NCI-H345 treated with DMSO at 0.1 percent for 48 hours (cell line): ENCODE data around the gene GPR31.
A peak's percentile ranks its signal among the peaks of the same experiment; 100 is the strongest.

Experiments
- DNase-seq: peaks from one replicate; lab custom pipeline; 2025; ENCODE audit not compliant: unreplicated experiment; lab: John Stamatoyannopoulos, UW

The GPR31 gene

GRCh38 chr6:167140589-167141474 is 16.9 kb downstream of the GPR31 start:
- DNase-seq: no peak

DNA sequence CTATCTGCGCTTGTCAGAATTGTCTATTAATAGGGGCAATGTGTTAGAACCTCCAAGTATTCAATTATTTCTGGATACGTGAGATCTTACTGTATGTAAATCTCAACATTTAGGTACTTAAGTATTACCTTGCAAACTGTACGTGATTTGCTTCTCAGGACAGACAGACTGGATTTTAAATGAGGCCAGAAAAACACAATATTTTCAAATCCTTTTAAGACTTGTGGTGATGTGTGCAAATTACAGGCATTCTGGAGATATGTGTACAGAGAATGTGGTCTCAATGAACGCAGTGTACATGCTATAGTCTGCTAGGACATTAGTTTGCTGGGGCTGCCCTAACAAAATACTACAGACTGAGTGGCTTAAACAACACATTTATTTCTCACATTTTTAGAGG is 18.0 kb downstream of the GPR31 start:
- DNase-seq: no peak

DNA sequence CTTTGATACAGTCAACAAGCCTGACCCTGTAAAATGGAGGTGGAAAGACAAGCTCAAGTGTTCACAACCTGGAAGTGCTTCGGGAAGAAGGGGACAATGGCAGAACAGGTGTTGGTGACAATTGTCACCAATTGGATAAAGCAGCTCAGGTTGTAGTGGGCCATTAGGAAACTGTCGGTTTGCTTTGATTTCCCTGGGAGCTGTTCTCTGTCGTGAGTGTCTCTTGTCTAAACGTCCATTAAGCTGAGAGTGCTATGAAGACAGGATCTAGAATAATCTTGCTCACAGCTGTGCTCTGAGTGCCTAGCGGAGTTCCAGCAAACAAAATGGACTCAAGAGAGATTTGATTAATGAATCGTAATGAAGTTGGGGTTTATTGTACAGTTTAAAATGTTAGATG is 19.9 kb downstream of the GPR31 start:
- peak; percentile 37 for DNase-seq

DNA sequence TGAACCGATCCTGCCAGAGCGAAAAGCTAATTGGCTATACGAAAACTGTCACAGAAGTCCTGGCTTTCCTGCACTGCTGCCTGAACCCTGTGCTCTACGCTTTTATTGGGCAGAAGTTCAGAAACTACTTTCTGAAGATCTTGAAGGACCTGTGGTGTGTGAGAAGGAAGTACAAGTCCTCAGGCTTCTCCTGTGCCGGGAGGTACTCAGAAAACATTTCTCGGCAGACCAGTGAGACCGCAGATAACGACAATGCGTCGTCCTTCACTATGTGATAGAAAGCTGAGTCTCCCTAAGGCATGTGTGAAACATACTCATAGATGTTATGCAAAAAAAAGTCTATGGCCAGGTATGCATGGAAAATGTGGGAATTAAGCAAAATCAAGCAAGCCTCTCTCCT is 20.7 kb downstream of the GPR31 start:
- no peak for DNase-seq

- DNase-seq: no peak
Observed at GRCh38 chr6:167136376-167136775, 21.4 kb downstream of the GPR31 start.

DNA sequence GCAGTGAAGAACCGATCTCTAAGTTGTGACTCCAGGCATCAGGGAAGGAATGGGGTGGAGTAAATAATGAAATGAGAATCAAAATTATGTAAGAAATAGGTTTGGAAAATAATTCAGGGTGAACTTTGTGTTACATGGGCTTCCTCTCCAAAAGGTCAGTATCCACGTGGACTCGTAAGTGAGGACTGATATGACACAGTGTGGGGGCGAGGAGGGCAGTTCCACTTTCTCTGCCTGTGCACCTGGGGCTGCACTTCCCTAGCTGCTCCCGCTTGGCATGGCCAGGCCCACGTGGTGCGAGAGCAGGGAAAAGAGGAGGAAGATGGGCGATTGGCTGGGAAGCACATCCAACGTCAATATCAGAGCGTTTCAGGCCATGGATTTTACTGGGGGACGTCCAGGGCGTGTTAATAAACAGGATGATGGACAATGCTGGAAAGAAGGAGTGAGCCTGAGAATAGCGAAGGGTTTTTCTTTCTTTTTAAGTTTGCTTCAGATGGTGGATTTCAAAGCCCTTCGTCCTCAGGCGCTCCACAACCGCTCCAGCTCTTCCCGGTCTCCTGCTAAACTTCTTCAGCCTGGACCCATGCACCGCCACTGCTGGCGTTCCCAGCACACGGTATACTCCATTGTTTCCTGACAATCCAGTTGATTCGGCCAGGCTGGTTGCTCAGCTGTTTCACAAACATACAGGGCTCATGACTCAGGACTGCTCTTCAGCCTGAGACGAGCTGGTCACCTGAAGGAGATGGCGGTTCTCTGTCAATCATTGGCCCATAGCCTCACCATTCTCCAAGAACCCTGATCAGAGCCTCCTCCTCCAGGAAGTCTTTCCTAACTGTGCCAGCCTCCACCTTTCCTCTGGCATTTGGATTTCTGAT is 23.1 kb downstream of the GPR31 start:
- DNase-seq: no peak

DNA sequence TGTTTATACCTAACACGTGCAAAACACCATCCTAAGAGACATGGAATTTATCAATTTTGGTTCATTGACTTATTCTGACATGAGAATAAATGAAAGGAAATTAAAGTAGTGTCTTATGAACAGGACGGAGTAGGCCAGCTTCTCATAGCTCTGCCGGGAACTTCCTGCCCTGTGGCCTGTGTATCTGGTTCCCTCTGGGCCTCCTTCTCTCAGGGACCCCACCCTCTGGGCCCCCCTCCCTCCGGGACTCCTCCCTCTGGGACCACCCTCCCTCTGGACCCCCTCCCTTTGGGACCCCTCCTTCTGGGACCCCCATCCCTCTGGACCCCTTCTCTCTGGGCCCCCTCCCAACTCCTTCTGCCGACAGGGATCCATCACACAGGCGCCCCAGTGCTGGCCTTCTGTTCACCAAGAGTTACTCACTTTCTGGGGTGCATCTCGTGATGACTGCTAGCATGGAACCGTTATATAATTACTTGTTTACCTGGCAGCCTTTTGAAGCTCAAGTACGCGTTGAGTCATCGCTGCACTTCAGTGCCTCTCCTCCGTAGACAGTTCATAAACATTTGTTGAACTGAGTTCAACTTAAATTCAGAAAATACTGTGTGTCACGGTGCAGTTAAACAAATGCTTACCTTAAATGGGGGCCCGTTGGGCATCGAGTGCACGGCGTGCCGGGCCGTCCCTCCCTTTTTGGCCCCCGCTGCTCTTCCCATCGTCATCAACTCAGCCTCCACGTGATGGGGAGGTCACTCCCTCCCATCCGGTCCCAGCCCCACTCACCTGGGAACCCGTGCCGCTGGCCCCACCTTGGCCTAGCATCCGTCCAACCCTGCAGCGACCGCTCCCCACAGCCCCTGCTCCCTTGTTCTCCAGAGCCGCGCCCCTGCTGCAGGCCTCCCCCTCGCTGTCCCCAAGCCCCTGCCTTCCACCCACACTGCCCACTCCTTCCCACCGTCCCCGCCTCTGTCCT is 26.8 kb downstream of the GPR31 start:
- DNase-seq: peak; percentile 63

GRCh38 chr6:167130008-167130677 is 27.6 kb downstream of the GPR31 start:
- no peak for DNase-seq

DNA sequence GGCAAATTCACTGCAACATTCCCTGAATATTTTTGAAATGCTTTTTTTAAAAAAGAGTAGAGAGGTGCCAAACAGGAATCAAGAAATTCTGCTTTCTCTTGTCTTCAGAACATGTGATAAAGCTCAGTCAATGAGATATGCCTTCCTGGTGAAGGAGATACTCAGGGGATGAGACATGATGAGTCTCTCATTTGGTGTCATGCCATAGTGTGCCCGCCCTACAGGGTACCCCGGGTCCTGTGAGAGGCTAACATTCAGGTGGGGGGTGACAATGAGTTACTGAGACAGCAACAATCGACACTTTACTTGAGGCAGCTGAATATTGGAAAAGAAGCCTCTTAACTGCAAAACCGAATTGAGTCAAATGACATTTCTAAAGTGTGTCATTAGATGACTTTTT is 28.2 kb downstream of the GPR31 start:
- DNase-seq: no peak

GRCh38 chr6:167129159-167129558 is 28.6 kb downstream of the GPR31 start:
- DNase-seq: no peak

GRCh38 chr6:167127785-167128531 is 29.8 kb downstream of the GPR31 start:
- DNase-seq: no peak

- no peak for DNase-seq
Observed at GRCh38 chr6:167125855-167126349, 31.9 kb downstream of the GPR31 start.

DNA sequence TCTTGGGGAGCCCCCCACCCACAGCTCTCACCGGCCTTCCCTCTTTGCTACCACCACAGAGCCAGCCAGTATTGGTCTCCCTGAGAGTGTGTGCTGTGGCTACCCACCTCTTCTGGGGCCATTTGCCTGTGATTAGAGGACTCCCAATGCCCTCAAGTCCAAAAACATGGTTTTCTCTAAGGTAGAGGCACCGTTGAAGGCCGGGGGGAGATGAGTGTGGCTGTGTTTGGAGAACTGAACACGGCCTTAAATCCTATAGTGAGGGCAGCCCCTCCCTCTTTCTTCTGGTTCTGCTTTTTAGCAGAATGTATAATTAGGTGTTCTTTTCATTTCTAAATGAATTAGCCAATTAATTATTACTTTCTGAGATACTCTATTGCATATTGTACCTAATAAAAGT is 32.4 kb downstream of the GPR31 start:
- DNase-seq: no peak

DNA sequence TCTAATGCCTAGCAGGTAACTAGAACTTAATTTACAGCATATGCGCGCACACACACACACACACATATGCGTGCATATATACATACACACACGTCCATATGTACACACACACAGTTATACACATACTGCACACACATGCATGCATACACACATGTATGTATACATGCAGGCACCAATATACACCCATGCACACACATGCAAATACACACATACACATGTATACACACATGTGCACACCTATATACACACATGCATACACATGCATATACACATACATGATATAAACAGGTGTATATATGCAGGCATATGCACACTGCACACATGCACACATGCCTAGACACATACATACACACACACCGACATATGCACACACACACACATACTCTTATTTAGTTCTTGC is 33.0 kb downstream of the GPR31 start:
- DNase-seq: no peak

DNA sequence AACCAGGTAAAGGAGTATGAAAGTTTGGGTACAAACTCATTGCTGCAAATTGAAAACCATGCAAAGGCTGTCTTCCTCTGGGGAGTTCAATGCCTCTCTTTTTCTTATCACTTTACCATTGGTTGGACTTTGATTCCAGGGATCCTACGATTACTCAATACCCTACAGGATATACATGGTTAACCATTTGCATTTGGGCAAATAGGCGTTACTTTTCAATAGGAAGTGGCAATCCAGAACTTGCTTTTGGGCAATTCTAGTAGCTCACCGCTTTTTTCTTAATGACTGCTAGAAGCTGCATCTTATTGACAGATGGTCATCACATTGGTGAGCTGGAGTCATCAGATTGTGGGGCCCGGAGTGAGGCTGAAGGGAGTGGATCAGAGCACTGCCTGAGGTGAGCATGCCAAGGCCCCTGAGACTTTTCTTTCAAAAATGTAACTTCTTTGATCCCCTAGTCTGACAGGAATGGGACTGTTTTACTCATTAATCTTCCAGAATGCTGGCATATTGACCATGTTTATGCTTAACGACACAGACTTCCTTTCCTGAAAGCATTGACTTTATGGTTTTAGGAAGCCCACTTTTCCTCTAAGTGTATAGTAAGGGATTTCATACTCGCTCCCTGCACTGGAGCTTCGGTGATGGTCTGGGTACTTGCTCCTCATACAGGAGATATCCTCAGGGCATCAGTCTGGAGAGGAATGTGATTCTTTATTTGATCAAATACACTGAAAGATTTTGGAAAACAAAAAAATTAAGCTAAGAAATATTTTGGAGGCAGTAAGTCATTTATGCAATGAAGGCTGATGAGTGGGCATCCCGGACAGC is 34.7 kb downstream of the GPR31 start, which contains the start of gene CCR6:
Gene CCR6 (plus strand): TSS at position 270 of the 831 bp plus-strand sequence. CDS start 13,039 bp downstream, outside the sequence.
- no peak for DNase-seq

DNA sequence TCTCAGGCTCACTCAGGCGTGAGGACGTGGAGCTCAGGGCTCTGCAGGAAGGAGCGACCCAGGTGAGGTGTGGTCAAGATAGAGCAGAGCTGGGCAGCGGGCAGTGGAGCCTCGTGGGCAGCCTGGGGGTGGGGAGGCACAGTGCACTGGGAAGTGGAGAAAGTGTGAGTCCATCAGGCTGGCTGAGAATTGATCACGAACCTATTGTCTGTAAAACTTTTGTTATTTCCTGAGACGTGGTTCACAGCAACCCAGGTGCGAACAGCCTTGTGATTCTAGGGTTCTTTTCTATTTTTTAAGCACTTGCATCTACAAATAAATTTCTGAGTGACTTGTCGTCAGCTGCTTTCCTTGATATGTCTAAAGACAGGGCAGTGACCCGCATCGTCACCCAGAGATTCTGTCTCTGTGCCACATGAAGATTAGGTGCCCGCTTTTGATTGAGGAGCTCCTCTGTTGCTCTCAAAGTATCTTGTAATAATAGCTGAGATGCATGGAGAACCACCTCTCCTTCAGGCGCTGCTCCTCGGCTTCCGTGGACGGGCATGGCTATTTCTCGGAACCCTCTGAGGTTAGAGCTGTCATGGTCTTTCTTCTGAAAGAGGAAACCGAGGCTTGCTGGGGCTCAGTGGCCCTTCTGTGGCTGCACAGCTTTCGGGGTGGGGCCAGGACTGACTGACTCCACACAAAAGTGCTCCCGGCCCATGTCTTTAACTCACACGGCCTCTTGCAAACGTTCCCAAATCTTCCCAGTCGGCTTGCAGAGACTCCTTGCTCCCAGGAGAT is 35.5 kb downstream of the GPR31 start:
- DNase-seq: no peak

DNA sequence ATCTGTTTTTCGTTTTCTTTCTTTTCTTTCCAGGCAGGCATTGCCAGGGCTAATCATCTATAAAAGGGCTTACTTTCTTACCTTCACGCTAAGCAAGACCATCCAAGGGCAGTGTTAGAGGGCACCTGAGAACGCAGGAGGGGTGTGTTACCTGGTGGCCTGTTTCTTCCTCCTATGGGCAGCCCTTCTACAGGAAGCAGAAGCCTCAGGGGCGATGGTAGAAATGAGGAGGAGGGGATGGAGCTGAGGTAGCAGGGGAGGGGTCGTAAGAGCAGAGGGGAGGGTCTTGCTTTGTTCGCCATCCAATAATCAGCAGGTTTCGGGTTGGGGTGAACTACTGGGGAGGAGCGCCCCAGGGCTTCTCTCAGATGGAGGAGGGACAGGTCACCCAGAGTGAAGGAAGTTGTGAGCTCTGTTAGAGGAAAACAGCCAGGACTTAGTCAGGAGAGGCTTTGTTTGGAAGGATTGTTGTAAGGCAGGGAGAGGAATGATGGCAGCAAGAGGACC is 36.4 kb downstream of the GPR31 start:
- no peak for DNase-seq

DNA sequence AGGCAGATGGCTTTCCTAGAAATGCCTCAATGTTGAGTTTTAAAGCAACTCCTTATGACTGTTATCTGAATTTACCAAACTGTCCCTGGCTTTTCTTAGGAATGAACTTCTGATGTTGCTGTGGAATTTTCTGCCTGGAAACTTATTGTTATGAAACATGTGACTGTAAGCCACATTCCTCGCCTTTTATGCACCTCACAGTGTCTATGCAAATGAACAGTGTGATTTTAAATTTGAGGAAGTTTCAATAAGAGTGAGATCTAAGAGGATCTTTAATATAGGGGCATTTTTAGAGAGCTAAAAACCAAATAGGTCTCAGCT is 37.2 kb downstream of the GPR31 start:
- no peak for DNase-seq
